BJ (cell line): ENCODE data around the gene KCP. TPM values are rescaled to one million over a fixed set of nuclear protein-coding genes. Genes with fewer than 3 reads are reported as not detected.
A peak's percentile ranks its signal among the peaks of the same experiment; 100 is the strongest.

Experiments used
- CTCF ChIA-PET: fragments of 350-600 bp; formaldehyde crosslinking; extraction: SDS; loops from one replicate; lab custom pipeline; 2021; ENCODE audit warnings: antibody characterized with exemption, inconsistent platforms; lab: Yijun Ruan, JAX
- POLR2A ChIA-PET: fragments of 300-600 bp; sonication (Branson Sonifier 250); formaldehyde crosslinking; extraction: SDS; loops from one replicate; lab custom pipeline; 2021; ENCODE audit warnings: antibody characterized with exemption; lab: Charles Lee
- DNase-seq: peaks from one replicate; pipeline ENCODE4 v3.0.0-alpha.2; 2011; ENCODE audit warnings: low read depth
- H3K27me3 ChIP-seq: 2 replicates; pipeline ENCODE4 v1.6.0; 2011; ENCODE audit warnings: low read length; ENCODE audit not compliant: control insufficient read depth, insufficient read depth
- H3K36me3 ChIP-seq: 2 replicates; pipeline ENCODE4 v1.5.1; 2011; ENCODE audit warnings: low read length; ENCODE audit not compliant: control insufficient read depth, insufficient read depth
- H3K4me3 ChIP-seq: 2 replicates; pipeline ENCODE4 v1.5.1; 2011; ENCODE audit warnings: low read depth, mild to moderate bottlenecking, control low read depth, low read length
- CTCF ChIP-seq: IDR thresholded peaks from 2 replicates; pipeline ENCODE4 v1.5.1; 2011; ENCODE audit warnings: low read depth, mild to moderate bottlenecking, control low read depth, inconsistent platforms, low read length, moderate library complexity; ENCODE audit not compliant: insufficient read depth
- polyA plus RNA-seq: library from polyadenylated mRNA; depleted of rRNA; stranded (reverse); fragments of >200 nt; gene quantifications from 2 replicates; pipeline ENCODE4 v1.2.3, GENCODE V29; 2011

The KCP gene
- polyA plus RNA-seq, 1 experiment: not detected

GRCh38 chr7:128879939-128880746 is 30.4 kb downstream of the KCP start:
- peak; percentile 92 for TF ChIP-seq CTCF
- Histone ChIP-seq H3K27me3 (no peaks in the 10 kb centered on the region), H3K4me3 (no peak overlapping the region), H3K36me3 (no peaks in the 10 kb centered on the region)
- POLR2A ChIA-PET: no interaction called here
- DNase-seq: no peak
- CTCF ChIA-PET: interaction anchor here (0.6 to 8.5 kb wide), 28 partner anchors 9 to 454 kb away, joined by 3 to 86 read pairs (median 4); partner anchors contain the start of genes ATP6V1F and METTL2B

- H3K27me3 ChIP-seq: no peaks in the 10 kb centered on the region
- H3K4me3 ChIP-seq: no peak overlapping the region
- H3K36me3 ChIP-seq: no peaks in the 10 kb centered on the region
- no peak for DNase-seq
- no peak for TF ChIP-seq CTCF
- ChIA-PET CTCF (interaction anchor here (0.9 to 8.5 kb wide), 18 partner anchors 9 to 544 kb away, joined by 3 to 86 read pairs (median 5); partner anchors contain the start of genes ATP6V1F and METTL2B), POLR2A (no interaction called here)
Observed at GRCh38 chr7:128879461-128879938, 31.0 kb downstream of the KCP start.

- Histone ChIP-seq H3K36me3 (no peaks in the 10 kb centered on the region), H3K4me3 (no peak overlapping the region), H3K27me3 (no peaks in the 10 kb centered on the region)
- DNase-seq: no peak
- POLR2A ChIA-PET: no interaction called here
- no peak for TF ChIP-seq CTCF
- CTCF ChIA-PET: interaction anchor here (0.6 to 8.5 kb wide), 11 partner anchors 15 to 543 kb away, joined by 3 to 86 read pairs (median 4); partner anchors contain the start of genes ATP6V1F and METTL2B
Observed at GRCh38 chr7:128878226-128879105, 32.0 kb downstream of the KCP start.

GRCh38 chr7:128877756-128878120 is 32.8 kb downstream of the KCP start:
- H3K36me3 ChIP-seq: no peaks in the 10 kb centered on the region

More at GRCh38 chr7:128877756-128878120, 32.8 kb downstream of the KCP start:
- ChIA-PET POLR2A (no interaction called here), CTCF (interaction anchor here (1.2 kb wide), 1 partner anchor 15 kb away, joined by 7 read pairs; the partner anchor contains the start of gene ATP6V1F)
- DNase-seq: no peak
- Histone ChIP-seq H3K4me3 (no peak overlapping the region), H3K27me3 (0 out of 2 replicates have a peak, but pooled peaks cover 1% of the 10 kb centered on the region)
- TF ChIP-seq CTCF: no peak
